Measurements from ENCODE around the gene GLUD1.
A peak's percentile ranks its signal among the peaks of the same experiment; 100 is the strongest.
"Not testable (repeated sequence)": the region's sequence is repeated elsewhere in the genome, so short reads cannot be mapped to it uniquely, and the experiment has no call there.

Gene GLUD1

DNA sequence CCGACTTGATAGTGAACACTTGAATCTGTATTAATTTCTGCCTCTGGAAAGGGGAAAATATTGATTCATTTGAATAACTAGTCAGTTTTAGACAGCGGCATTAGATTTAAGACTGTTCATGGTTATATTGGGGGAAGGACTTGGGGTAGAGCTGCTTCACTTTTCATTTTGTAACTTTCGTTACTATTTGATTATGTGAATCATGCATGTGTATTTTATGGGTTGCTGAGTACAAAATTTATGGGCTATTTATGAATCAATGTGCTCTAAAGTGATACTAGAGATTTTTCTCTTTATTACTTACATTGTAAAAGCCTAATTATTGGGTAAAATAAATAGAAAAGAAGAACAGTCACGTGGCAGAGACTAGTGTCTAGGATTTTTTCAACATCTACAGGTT lies 4.9 kb downstream of the GLUD1 start:
- ATAC-seq, result no peak

DNA sequence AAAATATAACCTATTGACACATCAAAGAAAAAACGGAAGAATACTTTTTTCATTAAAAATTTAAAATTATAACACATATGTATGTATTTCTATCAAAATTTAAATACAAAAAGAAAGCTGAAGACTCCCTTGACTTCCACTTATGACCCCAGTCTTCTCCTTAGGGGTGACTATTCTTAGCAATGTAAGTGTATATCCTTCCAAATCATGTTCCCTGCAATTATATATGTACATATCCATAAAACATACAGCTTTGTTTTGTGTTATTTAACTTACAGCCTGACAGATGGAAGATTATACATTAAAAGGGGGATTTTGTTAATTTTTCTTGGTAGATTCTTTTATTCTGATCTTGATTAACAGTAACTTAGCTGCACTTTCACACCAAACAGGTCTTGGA lies 9.1 kb downstream of the GLUD1 start:
- ATAC-seq, result no peak

DNA sequence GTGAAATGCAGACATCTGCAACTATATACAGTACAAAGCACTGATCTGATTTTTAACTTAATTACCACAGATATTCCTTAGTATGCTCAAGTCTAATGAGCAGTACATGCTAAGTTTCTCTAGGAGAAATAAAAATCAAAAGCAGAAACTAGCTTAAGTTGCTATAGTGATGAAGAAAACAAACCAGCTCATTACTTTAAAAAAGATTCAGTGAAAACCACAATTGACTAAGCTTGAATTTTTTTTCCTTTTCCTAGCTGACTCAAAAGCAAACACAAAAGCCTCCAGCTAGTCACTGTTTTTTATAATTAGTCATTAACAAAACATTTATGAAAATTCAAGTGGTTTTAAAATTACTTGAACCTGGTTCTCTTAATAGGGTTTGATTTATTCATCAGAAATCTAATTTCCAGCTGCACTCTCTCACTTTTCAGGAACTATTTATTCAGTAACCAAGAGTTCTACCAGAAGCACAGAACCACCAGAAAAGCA lies 10.3 kb downstream of the GLUD1 start:
- ATAC-seq, result peak; percentile 73 to 78

DNA sequence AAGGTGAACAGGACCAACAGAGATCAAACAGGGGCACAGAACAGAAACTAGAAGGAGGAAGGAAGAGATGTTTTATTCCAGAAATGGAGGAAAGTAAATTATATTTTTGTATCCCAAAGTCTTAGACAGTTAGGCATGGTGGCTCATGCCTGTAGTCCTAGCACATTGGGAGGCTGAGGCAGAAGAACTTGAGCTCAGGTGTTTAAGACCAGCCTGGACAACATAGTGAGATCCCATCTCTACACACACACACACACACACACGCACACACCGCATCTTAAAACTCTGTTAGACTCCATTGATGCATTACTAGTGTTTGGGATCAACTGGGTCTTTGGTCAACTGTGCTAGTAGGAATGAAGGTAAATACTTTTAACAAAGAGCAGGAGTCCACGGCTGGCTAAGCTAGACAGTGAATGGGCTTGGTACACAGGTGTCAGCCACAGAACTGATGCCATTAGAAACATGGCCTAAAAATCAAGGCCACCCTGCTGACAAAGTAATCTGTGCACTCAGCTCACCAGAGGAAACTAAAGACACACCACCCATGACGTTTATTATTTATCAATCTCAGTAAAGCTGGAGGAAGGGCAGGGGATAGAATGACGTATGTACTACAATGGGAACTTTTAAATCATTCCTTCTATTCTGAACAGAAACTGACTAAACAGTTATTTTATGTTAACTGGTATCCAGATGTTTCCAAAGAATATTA lies 10.9 kb downstream of the GLUD1 start:
- peak; percentile 64 to 68 for ATAC-seq

DNA sequence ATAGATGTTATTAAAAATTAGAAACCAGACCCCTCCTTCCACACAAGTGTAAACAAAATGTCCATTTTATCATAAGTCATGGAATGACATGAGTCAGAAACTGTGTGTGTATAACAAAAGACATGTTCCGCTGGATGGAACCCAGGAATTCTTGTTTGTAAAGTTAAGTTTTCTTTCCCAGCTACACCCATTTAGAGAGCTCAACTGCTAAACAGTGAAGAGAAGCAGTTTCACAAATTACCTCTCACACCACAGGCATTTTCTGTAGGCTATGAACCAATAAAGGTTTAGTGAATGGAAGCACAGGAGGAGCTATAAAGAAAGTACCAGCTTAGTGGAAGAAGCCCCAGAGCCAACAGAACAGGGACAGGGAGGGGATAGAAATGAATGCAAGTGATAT lies 12.4 kb downstream of the GLUD1 start:
- ATAC-seq, result not testable (repeated sequence)

DNA sequence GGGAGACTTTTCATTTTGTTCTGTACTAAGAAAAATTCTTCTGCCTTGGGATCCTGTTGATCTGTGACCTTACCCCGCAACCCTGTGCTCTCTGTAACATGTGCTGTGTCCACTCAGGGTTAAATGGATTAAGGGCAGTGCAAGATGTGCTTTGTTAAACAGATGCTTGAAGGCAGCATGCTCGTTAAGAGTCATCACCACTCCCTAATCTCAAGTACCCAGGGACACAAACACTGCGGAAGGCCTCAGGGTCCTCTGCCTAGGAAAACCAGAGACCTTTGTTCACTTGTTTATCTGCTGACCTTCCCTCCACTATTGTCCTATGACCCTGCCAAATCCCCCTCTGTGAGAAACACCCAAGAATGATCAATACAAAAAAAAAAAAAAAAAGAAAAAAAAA lies 13.1 kb downstream of the GLUD1 start:
- ATAC-seq, result not testable (repeated sequence)

DNA sequence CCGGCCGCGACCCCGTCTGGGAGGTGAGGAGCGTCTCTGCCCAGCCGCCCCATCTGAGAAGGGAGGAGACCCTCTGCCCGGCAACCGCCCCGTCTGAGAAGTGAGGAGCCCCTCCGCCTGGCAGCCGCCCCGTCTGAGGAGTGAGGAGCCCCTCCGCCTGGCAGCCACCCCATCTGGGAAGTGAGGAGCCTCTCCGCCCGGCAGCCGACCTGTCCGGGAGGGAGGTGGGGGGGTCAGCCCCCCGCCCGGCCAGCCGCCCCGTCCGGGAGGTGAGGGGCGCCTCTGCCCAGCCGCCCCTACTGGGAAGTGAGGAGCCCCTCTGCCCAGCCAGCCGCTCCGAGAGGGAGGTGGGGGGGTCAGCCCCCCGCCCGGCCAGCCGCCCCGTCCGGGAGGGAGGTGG lies 14.0 kb downstream of the GLUD1 start:
- not testable (repeated sequence) for ATAC-seq

DNA sequence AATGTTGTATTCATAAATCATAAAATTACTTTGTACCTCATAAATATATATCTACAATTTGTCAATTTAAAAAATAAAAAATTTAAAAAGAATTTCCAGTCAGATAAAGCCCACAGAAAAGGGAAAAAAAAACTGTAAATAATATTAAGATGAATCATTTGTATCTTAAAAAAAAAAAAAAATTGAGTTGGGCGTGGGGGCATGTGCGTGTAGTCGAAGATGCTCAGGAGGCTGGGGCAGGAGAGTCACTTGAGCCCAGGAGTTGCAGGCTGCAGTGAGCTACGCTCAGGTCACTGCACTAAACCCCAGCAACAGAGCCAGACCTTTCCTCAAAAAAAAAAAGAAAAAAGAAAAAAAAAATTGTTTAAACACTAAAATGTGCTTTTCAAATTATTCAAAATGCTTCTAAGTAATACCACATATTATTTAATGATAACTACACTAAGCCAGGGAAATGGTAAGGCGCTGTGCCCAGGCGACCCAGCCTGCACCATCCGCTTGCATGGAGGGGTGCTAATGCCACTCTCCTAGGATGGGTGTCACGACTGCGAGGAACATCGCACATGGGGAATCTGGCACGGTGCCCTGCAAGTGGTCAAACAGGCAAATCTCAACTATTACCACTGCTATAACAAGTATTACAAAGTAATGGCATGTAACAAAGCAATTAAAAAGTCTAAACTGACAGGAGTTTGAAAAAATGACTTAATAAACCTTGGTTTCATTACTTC lies 15.4 kb downstream of the GLUD1 start:
- ATAC-seq, result no peak

DNA sequence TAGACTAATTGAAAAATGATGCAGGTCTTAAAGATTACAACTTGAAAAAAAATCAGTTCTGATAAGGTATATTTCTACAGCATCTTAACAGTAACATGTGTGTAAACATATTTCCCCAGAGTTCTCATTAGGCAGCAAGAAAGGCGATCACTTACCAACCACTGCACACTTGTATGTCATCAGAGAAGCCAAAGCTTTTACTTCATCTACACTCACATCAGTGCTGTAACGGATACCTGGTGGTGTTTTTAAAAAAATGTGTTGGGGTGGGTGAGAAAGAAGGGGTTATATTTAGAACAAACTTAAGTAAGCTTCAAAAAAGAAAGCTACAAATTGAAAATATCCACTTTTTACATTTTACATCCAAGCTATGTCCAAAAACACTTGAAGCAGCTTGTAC lies 18.2 kb downstream of the GLUD1 start:
- not testable (repeated sequence) for ATAC-seq

DNA sequence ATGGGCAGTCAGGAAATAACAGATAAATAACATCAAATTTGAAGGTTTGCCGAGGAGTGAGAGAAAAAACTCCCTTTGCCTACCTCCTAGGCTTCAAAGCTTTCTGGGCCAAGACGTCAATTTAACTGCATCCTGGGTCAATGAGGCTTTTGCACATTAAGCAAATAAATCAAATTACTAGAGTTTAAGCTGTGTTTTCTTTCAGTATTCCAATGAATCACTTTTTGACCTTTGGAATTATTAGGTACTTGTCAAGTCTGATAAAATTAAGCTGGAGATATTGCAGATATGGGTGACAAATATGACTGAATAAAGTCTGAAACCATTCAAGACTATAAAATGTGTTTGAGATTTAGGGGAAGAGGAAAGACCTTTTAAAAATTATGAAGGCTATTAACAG lies 22.2 kb downstream of the GLUD1 start:
- no peak for ATAC-seq

DNA sequence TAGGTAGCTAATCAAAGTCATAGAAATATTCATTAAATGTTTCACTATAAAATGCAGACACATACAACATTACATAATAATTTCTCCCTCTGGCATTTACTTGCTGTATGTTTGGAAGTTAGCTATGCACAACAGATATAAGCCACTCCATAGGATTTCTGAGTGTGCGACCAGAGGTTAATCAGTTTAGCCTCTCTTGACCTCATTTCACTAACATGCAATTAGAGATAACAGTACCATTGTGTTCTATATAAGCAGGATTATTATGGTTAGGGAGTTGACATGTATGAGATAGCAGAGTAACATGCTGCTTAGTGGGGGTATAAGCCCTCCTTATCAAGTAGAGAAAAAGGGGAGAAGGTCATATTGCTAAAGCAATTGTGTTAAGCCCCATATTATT lies 26.4 kb downstream of the GLUD1 start:
- no peak for ATAC-seq

DNA sequence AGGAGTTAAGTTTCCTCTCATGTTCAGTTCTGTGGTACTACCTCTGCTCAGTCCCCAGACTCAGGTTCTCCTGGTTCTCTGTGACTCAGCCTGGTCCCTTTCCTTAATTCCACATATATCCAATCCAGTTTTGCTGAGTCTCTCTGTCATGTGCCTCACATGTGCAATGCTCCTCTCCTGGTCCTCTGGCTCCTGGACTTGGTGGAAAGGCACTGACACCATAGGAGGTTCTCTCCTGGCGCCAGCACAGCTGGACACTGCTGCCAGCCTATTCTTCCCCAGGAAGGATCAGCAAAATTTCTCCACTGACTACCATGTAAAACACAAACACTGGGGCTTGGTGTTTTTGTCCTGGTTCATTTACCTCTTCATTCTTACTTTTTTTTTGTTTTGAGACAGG lies 27.8 kb downstream of the GLUD1 start:
- no peak for ATAC-seq

DNA sequence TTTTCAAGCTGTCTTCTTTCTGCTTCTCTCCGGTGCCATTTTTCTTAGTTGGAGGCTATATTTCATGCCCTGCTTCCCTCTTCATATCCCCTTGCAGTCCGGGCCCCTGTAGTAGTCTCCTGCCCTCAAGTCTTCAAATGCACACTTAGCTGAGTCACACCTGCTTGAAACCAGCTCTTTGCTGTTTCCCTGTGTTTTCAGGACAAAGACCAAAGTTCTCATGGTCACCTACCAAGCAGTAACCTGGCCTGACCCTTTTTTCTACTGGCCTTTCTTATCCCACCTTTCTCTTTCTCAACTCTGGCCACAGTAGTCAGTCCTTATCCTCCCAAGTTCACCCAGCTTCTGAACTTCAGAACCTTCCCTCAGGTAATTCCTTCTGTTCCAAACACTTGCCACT lies 28.5 kb downstream of the GLUD1 start:
- no peak for ATAC-seq

DNA sequence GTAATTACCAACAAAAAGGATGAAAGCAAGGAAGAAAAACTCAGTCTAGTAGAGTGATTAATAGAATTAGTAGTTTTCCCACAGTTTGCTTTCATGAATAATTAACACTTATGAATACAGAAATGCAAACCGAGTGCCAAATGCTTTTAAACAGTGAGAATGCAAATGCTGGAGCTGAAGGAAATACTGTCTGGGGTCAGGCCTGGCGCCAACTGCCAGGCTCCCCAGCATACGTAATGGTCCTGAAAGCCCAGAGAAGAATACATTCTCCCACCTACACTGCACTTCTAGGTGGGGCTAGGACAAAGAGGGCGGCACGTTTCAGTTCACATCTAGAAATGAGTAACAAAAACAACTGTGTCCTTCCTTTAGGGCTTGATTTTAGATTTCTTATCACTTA lies 30.0 kb downstream of the GLUD1 start:
- ATAC-seq, result no peak

DNA sequence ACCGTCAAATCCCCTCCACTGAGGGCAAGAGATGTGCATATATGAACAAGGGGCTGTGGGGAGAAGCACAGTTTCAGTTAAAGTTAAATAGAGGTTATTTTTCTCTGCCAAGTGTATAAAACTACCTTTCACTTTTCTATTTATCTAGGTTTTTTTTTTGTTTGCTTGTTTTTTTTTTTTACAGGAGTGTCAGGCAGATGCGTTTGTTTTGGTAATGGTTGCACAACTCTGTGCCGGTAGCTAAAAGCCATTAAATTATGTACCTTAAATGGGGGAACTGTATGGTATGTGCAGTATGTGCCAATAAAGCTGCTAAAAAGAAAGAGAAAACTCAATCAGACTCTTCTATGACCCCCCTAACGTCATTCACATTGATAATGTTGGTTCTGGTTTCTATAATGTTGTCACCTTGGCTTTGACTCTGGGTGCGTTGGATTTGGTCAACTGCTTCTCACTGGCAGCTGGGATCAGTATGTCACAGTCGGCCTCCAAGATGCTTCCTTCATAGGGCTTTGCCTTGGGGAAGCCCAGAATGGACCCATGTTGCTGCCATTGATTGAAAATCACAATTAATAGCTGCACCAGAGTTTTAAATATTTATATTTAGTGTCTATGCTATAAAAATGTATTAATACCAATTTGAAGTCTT lies 34.2 kb downstream of the GLUD1 start:
- ATAC-seq, result no peak

DNA sequence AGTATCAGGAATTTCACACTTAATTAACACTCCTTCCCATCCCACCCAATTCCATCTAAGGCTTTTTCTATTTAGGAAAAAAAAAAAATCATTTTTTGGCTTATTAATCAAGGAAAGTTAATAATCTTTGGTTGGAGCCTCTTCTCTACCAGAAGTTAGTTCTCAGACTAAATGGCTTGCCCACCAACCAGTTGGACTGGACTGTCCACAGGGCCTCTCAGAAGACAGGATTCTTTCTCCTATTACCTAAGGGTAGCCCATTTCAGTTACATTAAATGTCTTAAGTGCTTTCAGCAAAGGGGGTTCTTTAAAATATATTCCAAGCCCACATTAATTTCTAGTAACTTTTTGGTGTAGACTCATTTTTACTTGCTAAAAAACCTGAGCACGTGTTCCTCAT lies 35.2 kb downstream of the GLUD1 start:
- ATAC-seq, result no peak

DNA sequence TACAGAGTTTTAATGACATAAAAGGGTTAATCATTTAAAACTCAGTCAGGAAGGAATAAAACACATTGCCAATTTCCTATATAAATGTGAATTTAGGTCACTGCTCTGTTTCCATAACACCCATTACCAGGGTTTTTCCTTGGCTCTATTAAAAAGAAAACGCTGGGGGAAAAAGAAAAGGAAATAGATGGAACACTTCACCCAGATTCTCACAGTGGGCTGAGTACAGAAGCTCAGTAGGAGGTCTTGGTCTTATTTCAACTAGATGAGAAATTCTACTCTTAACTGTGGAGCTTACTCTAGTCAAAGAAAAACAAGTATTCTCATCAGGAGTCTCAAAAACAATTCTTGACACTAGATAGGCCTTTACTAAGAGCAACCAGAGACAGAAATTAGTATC lies 36.5 kb downstream of the GLUD1 start:
- ATAC-seq, result no peak

DNA sequence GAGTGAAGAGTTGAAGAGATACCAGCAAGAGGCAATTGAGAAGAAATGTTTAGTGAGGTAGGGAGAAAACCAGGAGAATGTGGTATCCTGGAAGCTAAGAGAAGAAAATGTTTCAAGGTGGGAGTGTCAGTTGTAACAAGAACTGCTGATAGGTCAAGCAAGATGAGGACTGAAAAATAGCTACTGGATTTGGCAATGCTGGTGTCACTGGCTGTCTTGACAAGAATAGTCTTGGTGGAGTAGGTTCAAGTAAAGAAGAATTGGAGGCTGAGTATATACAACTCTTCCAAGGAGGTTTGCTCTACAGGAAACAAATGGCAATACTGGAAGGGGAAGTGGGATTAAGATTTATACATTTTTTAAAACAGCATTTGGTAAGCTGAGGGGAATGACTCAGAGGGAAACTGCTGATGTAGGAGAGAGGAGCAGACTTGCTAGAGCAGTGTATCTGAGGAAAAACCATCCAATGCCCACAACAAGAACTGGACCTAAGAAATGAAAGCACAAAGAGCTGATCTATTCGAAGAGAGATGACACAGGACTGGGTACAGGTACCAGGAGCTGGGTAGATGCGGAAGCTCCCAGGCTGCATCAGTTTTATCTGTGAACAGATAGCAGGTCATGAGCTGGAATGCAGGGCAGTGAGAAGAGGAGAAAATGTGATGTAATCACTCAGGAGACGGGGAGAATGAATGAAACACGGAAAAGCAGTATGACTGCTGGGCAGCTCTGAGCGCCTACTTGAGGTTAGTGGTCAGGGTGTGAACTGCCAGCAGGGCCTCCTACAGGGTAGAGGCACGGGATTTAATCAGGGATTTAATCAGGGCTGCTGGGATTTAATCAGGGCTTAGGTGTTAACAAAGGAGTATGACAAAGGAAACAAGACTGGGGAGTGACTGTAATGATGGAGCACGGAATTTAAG lies 40.0 kb downstream of the GLUD1 start:
- peak in 1 of 2 donors; percentile 41 for ATAC-seq

DNA sequence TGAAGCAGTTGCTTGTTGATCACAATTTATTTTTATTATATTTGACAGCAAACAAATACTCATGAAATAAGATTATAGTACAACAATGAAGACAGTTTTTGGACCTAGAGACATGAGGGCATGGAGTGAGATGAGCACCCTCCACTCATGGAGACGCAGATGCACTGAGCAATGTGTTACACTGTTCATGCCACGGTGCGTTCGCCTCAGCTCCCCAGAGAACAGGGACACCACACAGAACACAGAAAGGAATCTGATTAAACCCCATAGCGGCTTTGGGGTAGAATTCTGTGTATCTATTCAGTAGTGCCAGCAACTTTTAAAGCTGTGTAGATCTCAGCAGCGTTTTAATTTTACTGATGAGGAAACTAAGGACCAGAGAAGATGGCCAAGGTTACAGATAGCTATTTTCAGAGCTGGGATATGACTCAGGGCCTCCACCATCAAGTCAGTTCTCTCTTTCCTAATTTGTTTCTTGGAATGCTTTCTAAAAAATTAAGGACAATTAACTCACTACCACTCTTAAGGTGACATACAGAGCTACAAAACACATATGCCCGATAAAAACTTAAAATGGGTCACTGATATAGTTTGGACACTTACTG lies 41.0 kb downstream of the GLUD1 start:
- no peak for ATAC-seq

DNA sequence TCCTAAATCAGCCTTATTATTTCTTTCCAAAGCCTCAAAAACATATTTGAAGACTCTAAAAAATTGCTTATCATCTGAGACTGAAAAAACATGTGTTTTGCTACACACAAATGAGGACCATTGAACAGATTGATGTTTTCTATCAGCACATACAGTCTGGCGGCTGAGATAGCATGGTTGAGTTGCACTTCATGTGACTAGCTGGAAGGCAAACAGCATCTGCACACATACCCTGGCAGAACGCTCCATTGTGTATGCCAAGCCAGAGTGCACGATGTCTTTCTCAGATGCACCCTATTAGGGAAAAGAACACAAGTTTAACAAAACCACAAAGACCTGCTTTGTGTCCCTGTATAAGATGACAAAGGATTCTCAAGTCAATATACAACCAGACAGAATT lies 41.5 kb downstream of the GLUD1 start:
- no peak for ATAC-seq

DNA sequence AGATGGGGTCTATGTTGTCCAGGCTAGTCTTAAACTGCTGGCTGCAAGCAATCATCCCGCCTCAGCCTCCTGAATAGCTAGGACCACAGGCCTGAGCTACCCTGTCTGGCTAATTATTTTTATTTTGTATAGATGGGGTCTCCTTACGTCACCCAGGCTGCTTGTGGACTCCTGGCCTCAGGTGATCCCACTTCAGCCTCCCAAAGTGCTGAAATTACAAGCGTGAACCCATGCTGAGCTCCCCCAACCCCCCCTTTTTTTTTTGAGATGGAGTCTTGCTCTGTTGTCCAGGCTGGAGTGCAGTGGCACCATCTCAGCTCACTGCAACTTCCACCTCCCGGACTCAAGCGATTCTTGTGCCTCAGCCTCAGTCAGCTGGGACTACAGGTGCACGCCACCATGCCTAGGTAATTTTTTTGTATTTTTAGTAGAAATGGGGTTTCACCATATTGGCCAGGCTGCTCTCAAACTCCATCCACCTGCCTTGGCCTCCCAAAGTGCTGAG lies 49.2 kb downstream of the GLUD1 start:
- ATAC-seq, result no peak

DNA sequence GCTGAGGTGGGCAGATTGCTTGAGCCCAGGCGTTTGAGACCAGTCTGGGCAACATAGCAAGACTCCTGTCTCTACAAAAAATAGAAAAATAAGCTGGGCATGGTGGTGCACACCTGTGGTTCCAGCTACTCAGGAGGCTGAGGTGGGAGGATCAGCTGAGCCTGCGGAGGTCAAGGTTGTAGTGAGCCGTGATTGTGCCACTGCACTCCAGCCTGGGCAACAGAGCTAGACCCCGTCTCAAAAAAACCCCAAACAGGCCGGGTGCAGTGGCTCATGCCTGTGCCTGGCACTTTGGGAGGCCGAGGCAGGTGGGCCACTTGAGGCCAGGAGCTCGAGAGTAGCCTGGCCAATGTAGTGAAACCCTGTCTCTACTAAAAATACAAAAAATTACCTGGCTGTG lies 51.1 kb downstream of the GLUD1 start:
- ATAC-seq, result not testable (repeated sequence)

Data from activated CD4-positive, CD25-positive, alpha-beta regulatory T cell treated with anti-CD3 and anti-CD28 coated beads, Interleukin-2, amount 50 U/mL, for 24 hours (primary cell).